NCI-H526 (cell line): ENCODE measurements around the gene RBMS2.

Source experiments
- DNase-seq, 2 experiments: peaks; one replicate each; lab custom pipeline; 2025; lab: John Stamatoyannopoulos, UW

Gene RBMS2

GRCh38 chr12:56631790-56632700, 110.4 kb downstream of the RBMS2 start:
- peak; percentile 15 to 77 for DNase-seq

GRCh38 chr12:56632701-56633467, 111.3 kb downstream of the RBMS2 start:
- DNase-seq: no peak

- DNase-seq: no peak
Observed at GRCh38 chr12:56633468-56634241, 112.0 kb downstream of the RBMS2 start.

GRCh38 chr12:56634242-56634836, 112.7 kb downstream of the RBMS2 start:
- peak; percentile 74 to 86 for DNase-seq

GRCh38 chr12:56634837-56635791, 113.5 kb downstream of the RBMS2 start:
- DNase-seq: peak; percentile 76 to 92

GRCh38 chr12:56635806-56636674, 114.4 kb downstream of the RBMS2 start:
- peak; percentile 76 to 87 for DNase-seq

GRCh38 chr12:56636675-56637540, 115.3 kb downstream of the RBMS2 start:
- peak; percentile 99 for DNase-seq

- no peak for DNase-seq
Observed at GRCh38 chr12:56637621-56638020, 116.0 kb downstream of the RBMS2 start.

GRCh38 chr12:56641219-56641618, 119.6 kb downstream of the RBMS2 start:
- no peak for DNase-seq

- peak in 1 of 2 experiments; percentile 8 for DNase-seq
Observed at GRCh38 chr12:56644654-56645053, 123.0 kb downstream of the RBMS2 start.

GRCh38 chr12:56645201-56645716, 123.6 kb downstream of the RBMS2 start:
- peak in 1 of 2 experiments; percentile 49 for DNase-seq
